MCF 10A (cell line): ENCODE data around the gene EFEMP2. TPM values are rescaled to one million over a fixed set of nuclear protein-coding genes. Genes with fewer than 3 reads are reported as not detected.
"Not testable (repeated sequence)": the region's sequence is repeated elsewhere in the genome, so short reads cannot be mapped to it uniquely, and the experiment has no call there.

Experiments used
- BruUV-seq: library from RNA; stranded (reverse); fragments of 400-500 nt; replicated peaks from 2 replicates; lab custom pipeline; 2021; lab: Mats Ljungman, UMichigan
- CTCF ChIA-PET: fragments of 300-600 bp; sonication (Branson Sonifier 250); formaldehyde crosslinking; extraction: SDS; loops from one replicate; lab custom pipeline; 2021; ENCODE audit warnings: antibody characterized with exemption, inconsistent platforms; lab: Yijun Ruan, JAX
- POLR2A ChIA-PET: fragments of 300-600, 350-650 bp; sonication (Branson Sonifier 250); formaldehyde crosslinking; extraction: SDS; loops from one replicate; lab custom pipeline; 2020; ENCODE audit warnings: antibody characterized with exemption, inconsistent platforms; lab: Yijun Ruan, JAX
- DNase-seq: peaks from one replicate; pipeline ENCODE4 v3.0.0-alpha.2; 2018; ENCODE audit not compliant: unreplicated experiment
- H3K27ac Mint-ChIP-seq: one replicate; pipeline ENCODE4 v1.8.0; 2022; ENCODE audit warnings: mild to moderate bottlenecking, low read depth, mixed read lengths; ENCODE audit not compliant: unreplicated experiment
- H3K27me3 Mint-ChIP-seq: one replicate; pipeline ENCODE4 v1.8.0; 2022; ENCODE audit warnings: mixed read lengths; ENCODE audit not compliant: insufficient read depth, unreplicated experiment
- H3K36me3 Mint-ChIP-seq: one replicate; pipeline ENCODE4 v1.8.0; 2022; ENCODE audit warnings: mild to moderate bottlenecking, moderate library complexity, mixed read lengths; ENCODE audit not compliant: insufficient read depth, unreplicated experiment
- H3K4me1 Mint-ChIP-seq: one replicate; pipeline ENCODE4 v1.8.0; 2022; ENCODE audit warnings: mixed read lengths; ENCODE audit not compliant: insufficient read depth, unreplicated experiment
- H3K4me3 Mint-ChIP-seq: one replicate; pipeline ENCODE4 v1.8.0; 2022; ENCODE audit warnings: mild to moderate bottlenecking, moderate library complexity, mixed read lengths; ENCODE audit not compliant: unreplicated experiment
- H3K9me3 Mint-ChIP-seq: one replicate; pipeline ENCODE4 v1.8.0; 2022; ENCODE audit warnings: mixed read lengths; ENCODE audit not compliant: unreplicated experiment
- intact Hi-C: fragments of 100-400 bp; cut with micrococcal nuclease; formaldehyde crosslinking; loops from 2 replicates; pipeline ENCODE4 v1.14.1; 2022
- total RNA-seq: library from RNA; stranded (reverse); gene quantifications from 2 replicates; pipeline ENCODE4 v1.2.3, GENCODE V29; 2022
- TF ChIP-seq, protein P1 (sequence below): fragments of 200-600 bp; IDR thresholded peaks from one replicate; pipeline ENCODE4 v1.8.0; 2022; ENCODE audit warnings: antibody characterized with exemption, mild to moderate bottlenecking; ENCODE audit not compliant: unreplicated experiment

The EFEMP2 gene
- total RNA-seq, 1 experiment from 2014 or later, result 2.4 TPM

GRCh38 chr11:65849771-65850216, 22.8 kb downstream of the EFEMP2 start:
- DNase-seq, result no peak
- TF ChIP-seq, protein P1, sequence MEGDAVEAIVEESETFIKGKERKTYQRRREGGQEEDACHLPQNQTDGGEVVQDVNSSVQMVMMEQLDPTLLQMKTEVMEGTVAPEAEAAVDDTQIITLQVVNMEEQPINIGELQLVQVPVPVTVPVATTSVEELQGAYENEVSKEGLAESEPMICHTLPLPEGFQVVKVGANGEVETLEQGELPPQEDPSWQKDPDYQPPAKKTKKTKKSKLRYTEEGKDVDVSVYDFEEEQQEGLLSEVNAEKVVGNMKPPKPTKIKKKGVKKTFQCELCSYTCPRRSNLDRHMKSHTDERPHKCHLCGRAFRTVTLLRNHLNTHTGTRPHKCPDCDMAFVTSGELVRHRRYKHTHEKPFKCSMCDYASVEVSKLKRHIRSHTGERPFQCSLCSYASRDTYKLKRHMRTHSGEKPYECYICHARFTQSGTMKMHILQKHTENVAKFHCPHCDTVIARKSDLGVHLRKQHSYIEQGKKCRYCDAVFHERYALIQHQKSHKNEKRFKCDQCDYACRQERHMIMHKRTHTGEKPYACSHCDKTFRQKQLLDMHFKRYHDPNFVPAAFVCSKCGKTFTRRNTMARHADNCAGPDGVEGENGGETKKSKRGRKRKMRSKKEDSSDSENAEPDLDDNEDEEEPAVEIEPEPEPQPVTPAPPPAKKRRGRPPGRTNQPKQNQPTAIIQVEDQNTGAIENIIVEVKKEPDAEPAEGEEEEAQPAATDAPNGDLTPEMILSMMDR, result no peak
- ChIA-PET POLR2A (interaction anchor here (0.5 to 1.4 kb wide), 4 partner anchors 10 to 309 kb away, joined by 3 to 5 read pairs (median 3); no protein-coding TSS in a partner anchor), CTCF (interaction anchor here (0.6 to 2.3 kb wide), 7 partner anchors 10 to 70 kb away, joined by 3 to 10 read pairs (median 4); partner anchors contain the start of genes FIBP and MUS81)
- H3K9me3 Mint-ChIP-seq, result no peaks in the 10 kb centered on the region
- H3K4me3 Mint-ChIP-seq, result no peak overlapping the region
- intact Hi-C loops, result no loop called here
- H3K27ac Mint-ChIP-seq, result no peak overlapping the region
- H3K27me3 Mint-ChIP-seq, result no peaks in the 10 kb centered on the region
- BruUV-seq, result no TSS peak
- peaks cover 27% of the 10 kb centered on the region for H3K36me3 Mint-ChIP-seq
- H3K4me1 Mint-ChIP-seq, result peaks cover 5% of the 10 kb centered on the region

DNA sequence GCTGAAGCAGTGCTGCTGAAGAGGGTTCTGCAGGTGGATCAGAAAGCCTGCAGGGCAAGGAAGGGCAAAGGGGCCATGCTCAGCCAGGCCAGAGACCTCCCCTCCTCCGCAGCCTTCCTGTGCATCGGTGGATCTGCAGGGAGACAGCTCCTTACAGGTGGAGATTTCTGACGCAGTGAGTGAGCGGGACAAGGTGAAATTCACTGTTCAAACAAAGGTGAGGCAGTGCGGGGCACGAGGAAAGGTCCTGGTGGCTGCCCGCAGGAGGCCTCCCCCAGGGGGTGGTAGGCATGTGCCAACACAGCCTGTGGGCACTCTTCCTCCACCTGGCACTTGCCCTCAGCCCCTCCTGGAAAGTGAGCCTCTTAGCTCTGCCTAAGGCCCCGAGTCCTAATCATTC, 23.2 kb downstream of the EFEMP2 start:
- Mint-ChIP-seq H3K27ac (no peak overlapping the region), H3K36me3 (peaks cover 23% of the 10 kb centered on the region), H3K27me3 (no peaks in the 10 kb centered on the region), H3K4me3 (no peak overlapping the region), H3K9me3 (no peaks in the 10 kb centered on the region), H3K4me1 (peaks cover 5% of the 10 kb centered on the region)
- no TSS peak for BruUV-seq
- TF ChIP-seq, protein P1, result no peak
- ChIA-PET POLR2A (interaction anchor here (0.5 to 1.4 kb wide), 4 partner anchors 10 to 309 kb away, joined by 3 to 5 read pairs (median 3); no protein-coding TSS in a partner anchor), CTCF (interaction anchor here (0.9 to 2.3 kb wide), 6 partner anchors 10 to 69 kb away, joined by 3 to 10 read pairs (median 4); partner anchors contain the start of genes FIBP and MUS81)
- intact Hi-C loops, result no loop called here
- no peak for DNase-seq

DNA sequence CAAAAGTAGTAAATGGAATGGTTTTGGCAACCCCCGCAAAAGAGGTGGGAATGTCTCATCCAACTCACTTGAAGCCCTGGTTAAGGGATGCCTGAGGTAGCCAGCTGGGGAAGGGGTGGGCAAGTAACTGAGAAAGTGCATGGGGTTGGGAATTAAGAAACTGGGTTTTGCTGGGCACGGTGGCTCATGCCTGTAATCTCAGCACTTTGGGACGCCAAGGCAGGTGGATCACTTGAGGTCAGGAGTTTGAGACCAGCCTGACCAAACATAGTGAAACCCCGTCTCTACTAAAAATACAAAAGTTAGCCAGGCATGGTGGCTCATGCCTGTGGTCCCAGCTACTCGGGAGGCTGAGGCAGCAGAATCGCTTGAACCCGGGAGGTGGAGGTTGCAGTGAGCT, 23.9 kb downstream of the EFEMP2 start:
- H3K9me3 Mint-ChIP-seq, BruUV-seq, H3K27ac Mint-ChIP-seq, H3K4me1 Mint-ChIP-seq, H3K27me3 Mint-ChIP-seq, intact Hi-C loops, POLR2A ChIA-PET, H3K4me3 Mint-ChIP-seq, DNase-seq: not testable (repeated sequence)
- H3K36me3 Mint-ChIP-seq, result peaks cover 16% of the 10 kb centered on the region
- CTCF ChIA-PET, result interaction anchor here (0.7 to 2.3 kb wide), 6 partner anchors 11 to 197 kb away, joined by 3 to 10 read pairs (median 4); partner anchors contain the start of genes CCDC85B, FIBP and MUS81

DNA sequence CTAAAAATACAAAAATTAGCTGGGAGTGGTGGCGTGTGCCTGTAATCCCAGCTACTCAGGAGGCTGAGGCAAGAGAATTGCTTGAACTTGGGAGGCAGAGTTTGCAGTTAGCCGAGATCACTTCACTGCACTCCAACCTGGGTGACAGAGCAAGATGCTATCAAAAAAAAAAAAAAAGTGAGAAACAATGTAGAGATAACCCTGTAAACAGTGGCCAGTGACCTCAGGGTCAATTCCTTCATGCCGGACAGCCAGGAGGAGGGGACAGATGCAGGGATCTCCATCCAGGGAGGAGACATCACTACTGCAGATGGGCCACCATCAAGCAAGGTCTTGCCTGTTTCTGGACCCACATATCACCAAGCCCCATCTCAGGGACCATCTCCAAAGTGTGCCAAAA, 24.9 kb downstream of the EFEMP2 start:
- TF ChIP-seq, protein P1, result no peak
- BruUV-seq, result no TSS peak
- POLR2A ChIA-PET, result interaction anchor here (1.2 kb wide), 1 partner anchor 9 kb away, joined by 5 read pairs; no protein-coding TSS in a partner anchor
- Mint-ChIP-seq H3K4me3 (no peak overlapping the region), H3K4me1 (no peaks in the 10 kb centered on the region), H3K27me3 (no peaks in the 10 kb centered on the region), H3K27ac (no peak overlapping the region), H3K9me3 (no peaks in the 10 kb centered on the region), H3K36me3 (peaks cover 8% of the 10 kb centered on the region)
- no peak for DNase-seq
- CTCF ChIA-PET, result interaction anchor here (0.8 to 1.2 kb wide), 4 partner anchors 41 to 198 kb away, joined by 3 to 5 read pairs (median 4); partner anchors contain the start of gene FIBP
- intact Hi-C loops, result no loop called here
